ENCODE measurements around the gene CCDC146. TPM values are rescaled to one million over a fixed set of nuclear protein-coding genes. Genes with fewer than 3 reads are reported as not detected.

Gene CCDC146
- total RNA-seq, 4 donors from 2014 or later = 13.7 to 65.1 (median 15.7) TPM

DNA sequence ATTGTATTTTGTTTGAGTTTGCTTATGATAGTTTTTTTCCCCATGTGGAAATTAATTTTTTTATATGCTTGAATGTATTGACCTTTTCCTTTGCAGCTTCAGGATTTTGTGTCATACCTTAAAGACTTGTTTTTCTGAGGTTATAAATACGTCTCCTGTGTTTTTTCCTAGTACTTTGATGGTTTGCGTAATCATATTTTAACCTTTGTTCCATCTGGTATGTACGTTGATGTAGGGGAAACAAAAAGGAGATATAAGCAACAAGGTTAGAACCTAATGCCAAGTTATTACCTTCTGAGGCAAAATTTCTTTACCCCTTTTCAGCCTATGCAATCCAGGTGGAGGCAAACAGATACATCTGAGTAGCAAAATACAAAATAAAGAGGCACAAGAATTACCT is 59.3 kb downstream of the CCDC146 start:
- Histone ChIP-seq H3K27me3 (no peaks in the 10 kb centered on the region), H3K36me3 (no peaks in the 10 kb centered on the region), H3K4me3 (no peak overlapping the region), H3K4me1 (no peaks in the 10 kb centered on the region), H3K9me3 (no peaks in the 10 kb centered on the region), H3K27ac (no peak overlapping the region)
- no peak for DNase-seq (ENCODE audit: low spot score in 2 of 2)
- WGBS = 86% methylated on average over 3 of the region's 3 CpGs
- TF ChIP-seq POLR2A (IDR thresholded peaks at IDR 0.05) = no peak
- TF ChIP-seq EP300 (IDR thresholded peaks at IDR 0.05) = no peak
- TF ChIP-seq POLR2AphosphoS5 (IDR thresholded peaks at IDR 0.05) = no peak

DNA sequence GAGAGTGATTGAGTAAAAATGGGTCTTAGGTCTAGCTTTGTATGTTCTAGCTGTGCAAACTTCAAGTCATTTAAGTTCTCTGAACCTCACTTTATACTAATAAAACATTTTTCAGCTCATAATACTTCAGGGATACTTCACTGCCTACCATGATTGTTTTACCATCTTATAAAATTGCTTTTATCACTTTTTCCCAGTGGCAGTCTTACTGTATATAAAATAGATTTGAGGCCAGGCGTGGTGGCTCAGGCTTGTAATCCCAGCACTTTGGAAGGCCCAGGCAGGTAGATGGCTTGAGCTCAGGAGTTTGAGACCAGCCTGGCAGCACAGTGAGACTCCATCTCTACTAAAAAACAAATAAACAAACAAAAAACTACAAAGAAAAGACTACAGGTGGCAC is 59.8 kb downstream of the CCDC146 start:
- Histone ChIP-seq H3K9me3 (no peaks in the 10 kb centered on the region), H3K27ac (no peak overlapping the region), H3K4me1 (no peaks in the 10 kb centered on the region), H3K27me3 (no peaks in the 10 kb centered on the region), H3K4me3 (no peak overlapping the region), H3K36me3 (no peaks in the 10 kb centered on the region)
- no peak for DNase-seq (ENCODE audit: low spot score in 2 of 2)
- TF ChIP-seq EP300 (IDR thresholded peaks at IDR 0.05) = no peak
- no peak for TF ChIP-seq POLR2AphosphoS5 (IDR thresholded peaks at IDR 0.05)
- TF ChIP-seq, protein P1, sequence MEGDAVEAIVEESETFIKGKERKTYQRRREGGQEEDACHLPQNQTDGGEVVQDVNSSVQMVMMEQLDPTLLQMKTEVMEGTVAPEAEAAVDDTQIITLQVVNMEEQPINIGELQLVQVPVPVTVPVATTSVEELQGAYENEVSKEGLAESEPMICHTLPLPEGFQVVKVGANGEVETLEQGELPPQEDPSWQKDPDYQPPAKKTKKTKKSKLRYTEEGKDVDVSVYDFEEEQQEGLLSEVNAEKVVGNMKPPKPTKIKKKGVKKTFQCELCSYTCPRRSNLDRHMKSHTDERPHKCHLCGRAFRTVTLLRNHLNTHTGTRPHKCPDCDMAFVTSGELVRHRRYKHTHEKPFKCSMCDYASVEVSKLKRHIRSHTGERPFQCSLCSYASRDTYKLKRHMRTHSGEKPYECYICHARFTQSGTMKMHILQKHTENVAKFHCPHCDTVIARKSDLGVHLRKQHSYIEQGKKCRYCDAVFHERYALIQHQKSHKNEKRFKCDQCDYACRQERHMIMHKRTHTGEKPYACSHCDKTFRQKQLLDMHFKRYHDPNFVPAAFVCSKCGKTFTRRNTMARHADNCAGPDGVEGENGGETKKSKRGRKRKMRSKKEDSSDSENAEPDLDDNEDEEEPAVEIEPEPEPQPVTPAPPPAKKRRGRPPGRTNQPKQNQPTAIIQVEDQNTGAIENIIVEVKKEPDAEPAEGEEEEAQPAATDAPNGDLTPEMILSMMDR (IDR thresholded peaks at IDR 0.05) = no peak
- TF ChIP-seq POLR2A (IDR thresholded peaks at IDR 0.05) = no peak
- WGBS = 100% methylated on average over 1 of the region's 1 CpG

DNA sequence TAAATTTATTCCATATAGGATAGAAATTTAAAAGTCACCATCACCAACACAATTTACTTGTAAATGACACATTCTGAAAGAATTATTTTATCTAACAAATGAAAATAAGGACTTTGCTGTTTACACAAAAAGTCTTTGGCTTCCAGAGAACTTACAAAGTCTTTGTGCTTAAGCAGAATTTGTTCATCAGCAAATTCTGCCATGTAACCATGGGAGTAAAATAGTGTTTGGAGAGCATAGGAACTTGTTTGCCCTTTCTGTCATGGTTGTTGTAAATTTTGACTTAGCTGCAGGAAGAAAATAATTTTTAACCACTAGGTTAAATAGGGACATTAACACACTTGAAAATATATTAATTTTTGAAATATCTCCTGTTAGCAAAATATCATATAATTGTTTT is 62.0 kb downstream of the CCDC146 start:
- H3K27ac ChIP-seq = no peak overlapping the region
- H3K27me3 ChIP-seq = no peaks in the 10 kb centered on the region
- H3K9me3 ChIP-seq = no peaks in the 10 kb centered on the region
- H3K4me1 ChIP-seq = no peaks in the 10 kb centered on the region
- no peak for DNase-seq (ENCODE audit: low spot score in 2 of 2)
- H3K4me3 ChIP-seq = no peak overlapping the region
- TF ChIP-seq POLR2AphosphoS5 (IDR thresholded peaks at IDR 0.05) (no peak), POLR2A (IDR thresholded peaks at IDR 0.05) (no peak), EP300 (IDR thresholded peaks at IDR 0.05) (no peak)
- TF ChIP-seq, protein P1 (IDR thresholded peaks at IDR 0.05) = no peak
- H3K36me3 ChIP-seq = no peaks in the 10 kb centered on the region

DNA sequence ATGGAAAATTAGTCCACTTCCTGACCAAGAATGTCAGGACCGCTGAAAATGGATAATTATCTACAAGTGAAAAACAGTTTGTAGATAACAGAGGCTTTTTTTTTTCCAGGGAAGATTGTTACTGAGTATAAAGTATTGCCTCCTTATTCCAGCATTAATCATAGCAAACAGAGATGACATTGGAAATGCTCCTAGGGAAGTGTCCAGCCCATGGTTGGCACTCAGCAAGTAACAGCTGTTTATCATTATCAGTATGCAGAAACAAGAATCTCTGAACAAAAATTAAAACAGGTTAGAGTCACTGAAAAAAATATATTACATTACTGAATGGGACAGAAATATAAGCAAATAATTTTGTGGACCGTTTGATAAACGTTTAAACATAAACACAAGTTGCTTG is 62.6 kb downstream of the CCDC146 start:
- TF ChIP-seq POLR2A (IDR thresholded peaks at IDR 0.05) = no peak
- TF ChIP-seq POLR2AphosphoS5 (IDR thresholded peaks at IDR 0.05) = no peak
- no peak for TF ChIP-seq EP300 (IDR thresholded peaks at IDR 0.05)
- TF ChIP-seq, protein P1 (IDR thresholded peaks at IDR 0.05) = no peak
- no peaks in the 10 kb centered on the region for H3K4me1 ChIP-seq
- WGBS = 46% methylated on average over 3 of the region's 3 CpGs
- no peak overlapping the region for H3K27ac ChIP-seq
- no peaks in the 10 kb centered on the region for H3K9me3 ChIP-seq
- DNase-seq (ENCODE audit: low spot score in 2 of 2) = no peak
- no peaks in the 10 kb centered on the region for H3K36me3 ChIP-seq
- H3K4me3 ChIP-seq = no peak overlapping the region
- H3K27me3 ChIP-seq = no peaks in the 10 kb centered on the region

DNA sequence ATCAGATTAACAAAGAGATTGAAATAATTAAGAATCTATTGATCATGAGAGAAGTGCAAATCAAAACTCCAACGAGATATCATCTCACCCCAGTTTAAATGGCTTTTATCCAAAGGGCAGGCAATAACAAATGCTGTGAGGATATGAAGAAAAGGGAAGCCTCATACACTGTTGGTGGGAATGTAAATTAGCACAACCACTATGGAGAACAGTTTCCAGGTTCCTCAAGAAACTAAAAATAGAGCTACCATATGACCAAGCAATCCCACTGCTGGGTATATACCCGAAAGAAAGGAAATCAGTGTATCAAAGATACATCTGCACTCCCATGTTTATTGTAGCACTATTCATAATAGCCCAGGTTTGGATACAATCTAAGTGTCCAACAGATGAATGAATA is 63.5 kb downstream of the CCDC146 start:
- 68% methylated on average over 2 of the region's 2 CpGs for WGBS
- no peaks in the 10 kb centered on the region for H3K9me3 ChIP-seq
- no peak overlapping the region for H3K27ac ChIP-seq
- no peak for TF ChIP-seq POLR2A (IDR thresholded peaks at IDR 0.05)
- no peak for TF ChIP-seq EP300 (IDR thresholded peaks at IDR 0.05)
- no peak for TF ChIP-seq POLR2AphosphoS5 (IDR thresholded peaks at IDR 0.05)
- TF ChIP-seq, protein P1 (IDR thresholded peaks at IDR 0.05) = no peak
- no peaks in the 10 kb centered on the region for H3K27me3 ChIP-seq
- no peaks in the 10 kb centered on the region for H3K36me3 ChIP-seq
- no peak for DNase-seq (ENCODE audit: low spot score in 2 of 2)
- H3K4me1 ChIP-seq = no peaks in the 10 kb centered on the region
- no peak overlapping the region for H3K4me3 ChIP-seq

Data from suprapubic skin (tissue), 4 donors.